SU-DHL-6 (cell line): Measurements from ENCODE around the gene CASQ2.

Source experiments
- H2AFZ ChIP-seq: fragments of 200-600 bp; sonication (generic); 2 replicates; pipeline ENCODE4 v1.6.1; 2014; ENCODE audit warnings: low read depth, mild to moderate bottlenecking, moderate library complexity, mixed read lengths, antibody characterized with exemption, low read length; ENCODE audit not compliant: severe bottlenecking
- H3F3A ChIP-seq: fragments of 200-600 bp; shearing (Covaris generic); 2 replicates; pipeline ENCODE4 v1.6.0; 2016; ENCODE audit warnings: antibody characterized with exemption, mild to moderate bottlenecking; ENCODE audit not compliant: insufficient read depth
- H3K27ac ChIP-seq: fragments of 200-600 bp; sonication (generic); 2 replicates; pipeline ENCODE4 v1.5.1; 2016; ENCODE audit warnings: low read depth, mild to moderate bottlenecking, low read length, moderate library complexity, mixed read lengths
- H3K27me3 ChIP-seq: fragments of 200-600 bp; sonication (generic), shearing (Covaris generic); 2 replicates; pipeline ENCODE4 v1.6.0; 2014; ENCODE audit warnings: mild to moderate bottlenecking, low read length
- H3K36me3 ChIP-seq: fragments of 200-600 bp; sonication (generic); 2 replicates; pipeline ENCODE4 v1.6.1; 2014; ENCODE audit warnings: mild to moderate bottlenecking, low read length, mixed read lengths
- H3K4me2 ChIP-seq: fragments of 300-600, 200-600 bp; shearing (Covaris generic), sonication (generic); 2 replicates; pipeline ENCODE4 v1.6.0; 2014; ENCODE audit warnings: low read length, low read depth, mild to moderate bottlenecking; ENCODE audit not compliant: poor library complexity, severe bottlenecking
- H3K4me3 ChIP-seq: fragments of 200-600 bp; sonication (generic); 2 replicates; pipeline ENCODE4 v1.5.1; 2014; ENCODE audit warnings: antibody characterized with exemption, low read length, mild to moderate bottlenecking, mixed read lengths; ENCODE audit not compliant: insufficient read depth, poor library complexity, severe bottlenecking
- H3K79me2 ChIP-seq: fragments of 200-600 bp; sonication (generic); 2 replicates; pipeline ENCODE4 v1.6.1; 2014; ENCODE audit warnings: mild to moderate bottlenecking, low read length, moderate library complexity; ENCODE audit not compliant: insufficient read depth
- H3K9ac ChIP-seq: fragments of 200-600 bp; sonication (generic); 2 replicates; pipeline ENCODE4 v1.7.0; 2014; ENCODE audit warnings: mild to moderate bottlenecking, low read length
- H3K9me2 ChIP-seq: fragments of 200-600 bp; sonication (generic); replicated peaks from 2 replicates; pipeline ENCODE4 v1.6.1; 2014; ENCODE audit warnings: low read length; ENCODE audit not compliant: insufficient read depth
- H3K9me3 ChIP-seq: fragments of 200-600 bp; sonication (generic); 2 replicates; pipeline ENCODE4 v1.6.1; 2014; ENCODE audit warnings: low read length, mixed read lengths; ENCODE audit not compliant: insufficient read depth
- H4K20me1 ChIP-seq: fragments of 200-600 bp; sonication (generic); 2 replicates; pipeline ENCODE4 v1.6.1; 2014; ENCODE audit warnings: low read depth, mild to moderate bottlenecking, antibody characterized with exemption, low read length, moderate library complexity, mixed read lengths
- EZH2phosphoT487 ChIP-seq: fragments of 200-600 bp; sonication (generic), shearing (Covaris generic); conservative IDR thresholded peaks from 2 replicates; pipeline ENCODE4 v1.6.1; 2018; ENCODE audit warnings: mild to moderate bottlenecking, antibody characterized with exemption, low read length, moderate library complexity, mixed read lengths
- TF ChIP-seq, protein P1 (sequence below): fragments of 200-600 bp; sonication (generic); IDR thresholded peaks from one replicate; pipeline ENCODE4 v1.5.1; 2017; ENCODE audit warnings: antibody characterized with exemption, mild to moderate bottlenecking, low read length, moderate library complexity; ENCODE audit not compliant: insufficient read depth, poor library complexity, severe bottlenecking

The CASQ2 gene

DNA sequence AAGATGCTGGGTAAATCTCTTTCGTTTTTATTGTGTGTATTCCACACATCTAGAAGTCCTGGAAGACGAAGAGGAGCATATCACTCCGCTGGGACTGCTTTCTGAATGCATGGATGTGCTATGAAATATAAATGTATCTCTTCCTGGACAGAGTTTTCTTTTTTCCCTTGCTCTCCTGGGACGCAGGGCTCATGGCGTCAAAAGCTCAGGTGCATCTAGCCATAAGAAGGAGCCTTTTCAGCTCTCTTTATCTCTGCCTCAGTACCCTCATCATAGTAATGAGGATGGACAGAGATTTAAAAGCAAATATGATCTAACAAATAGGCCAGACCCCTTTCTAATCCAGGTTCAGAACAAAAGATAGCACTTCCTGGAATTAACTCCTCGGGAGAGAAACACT lies 27.5 kb upstream of the CASQ2 start:
- Histone ChIP-seq H3K27ac (no peak overlapping the region), H3K79me2 (no peaks in the 10 kb centered on the region), H4K20me1 (no peaks in the 10 kb centered on the region), H3K4me3 (no peak overlapping the region), H3K9ac (no peak overlapping the region), H3K36me3 (no peaks in the 10 kb centered on the region), H3K27me3 (no peaks in the 10 kb centered on the region), H3K4me2 (no peak overlapping the region), H3F3A (no peaks in the 10 kb centered on the region), H3K9me2 (no peaks in the 10 kb centered on the region), H3K9me3 (no peaks in the 10 kb centered on the region), H2AFZ (no peak overlapping the region)
- TF ChIP-seq, protein P1, sequence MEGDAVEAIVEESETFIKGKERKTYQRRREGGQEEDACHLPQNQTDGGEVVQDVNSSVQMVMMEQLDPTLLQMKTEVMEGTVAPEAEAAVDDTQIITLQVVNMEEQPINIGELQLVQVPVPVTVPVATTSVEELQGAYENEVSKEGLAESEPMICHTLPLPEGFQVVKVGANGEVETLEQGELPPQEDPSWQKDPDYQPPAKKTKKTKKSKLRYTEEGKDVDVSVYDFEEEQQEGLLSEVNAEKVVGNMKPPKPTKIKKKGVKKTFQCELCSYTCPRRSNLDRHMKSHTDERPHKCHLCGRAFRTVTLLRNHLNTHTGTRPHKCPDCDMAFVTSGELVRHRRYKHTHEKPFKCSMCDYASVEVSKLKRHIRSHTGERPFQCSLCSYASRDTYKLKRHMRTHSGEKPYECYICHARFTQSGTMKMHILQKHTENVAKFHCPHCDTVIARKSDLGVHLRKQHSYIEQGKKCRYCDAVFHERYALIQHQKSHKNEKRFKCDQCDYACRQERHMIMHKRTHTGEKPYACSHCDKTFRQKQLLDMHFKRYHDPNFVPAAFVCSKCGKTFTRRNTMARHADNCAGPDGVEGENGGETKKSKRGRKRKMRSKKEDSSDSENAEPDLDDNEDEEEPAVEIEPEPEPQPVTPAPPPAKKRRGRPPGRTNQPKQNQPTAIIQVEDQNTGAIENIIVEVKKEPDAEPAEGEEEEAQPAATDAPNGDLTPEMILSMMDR: no peak
- TF ChIP-seq EZH2phosphoT487: no peak

DNA sequence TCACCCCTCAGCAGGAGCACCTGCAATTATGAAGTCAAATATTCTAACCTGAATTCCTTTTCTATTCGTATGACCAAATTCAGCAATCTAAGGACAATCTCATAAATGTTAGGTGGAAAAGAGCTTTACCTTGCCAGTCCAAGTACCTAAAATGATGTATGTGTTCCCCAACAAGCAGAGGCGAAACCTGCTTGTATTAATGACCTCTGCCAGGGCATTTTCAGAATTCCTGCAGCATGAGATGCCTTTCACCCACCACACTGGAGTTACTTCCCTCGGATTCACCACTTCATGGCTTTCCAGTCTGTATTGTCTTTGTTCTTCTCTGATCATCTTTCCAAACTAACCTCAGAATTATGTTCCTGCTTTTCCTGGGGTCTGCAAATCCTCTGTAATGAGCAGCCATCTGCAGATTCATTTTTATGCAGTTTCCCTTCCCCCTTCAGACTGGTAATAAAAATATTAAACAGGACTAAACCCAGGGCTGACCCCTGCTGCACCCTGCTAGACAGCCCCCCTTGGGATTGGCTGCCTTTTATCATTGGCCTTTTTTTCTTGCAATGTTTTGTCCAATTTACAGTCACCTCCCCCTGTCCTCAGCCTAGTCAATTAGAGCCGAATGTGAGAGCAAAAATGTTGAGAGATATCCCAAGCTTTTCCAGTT lies 26.6 kb upstream of the CASQ2 start:
- H3F3A ChIP-seq: no peaks in the 10 kb centered on the region
- H4K20me1 ChIP-seq: no peaks in the 10 kb centered on the region
- no peak overlapping the region for H3K9ac ChIP-seq
- no peaks in the 10 kb centered on the region for H3K9me2 ChIP-seq
- TF ChIP-seq, protein P1: no peak
- TF ChIP-seq EZH2phosphoT487: no peak
- H3K79me2 ChIP-seq: no peaks in the 10 kb centered on the region
- H3K27ac ChIP-seq: no peak overlapping the region
- no peaks in the 10 kb centered on the region for H3K9me3 ChIP-seq
- no peaks in the 10 kb centered on the region for H3K36me3 ChIP-seq
- H2AFZ ChIP-seq: no peak overlapping the region
- no peak overlapping the region for H3K4me2 ChIP-seq
- H3K27me3 ChIP-seq: no peaks in the 10 kb centered on the region
- no peak overlapping the region for H3K4me3 ChIP-seq

DNA sequence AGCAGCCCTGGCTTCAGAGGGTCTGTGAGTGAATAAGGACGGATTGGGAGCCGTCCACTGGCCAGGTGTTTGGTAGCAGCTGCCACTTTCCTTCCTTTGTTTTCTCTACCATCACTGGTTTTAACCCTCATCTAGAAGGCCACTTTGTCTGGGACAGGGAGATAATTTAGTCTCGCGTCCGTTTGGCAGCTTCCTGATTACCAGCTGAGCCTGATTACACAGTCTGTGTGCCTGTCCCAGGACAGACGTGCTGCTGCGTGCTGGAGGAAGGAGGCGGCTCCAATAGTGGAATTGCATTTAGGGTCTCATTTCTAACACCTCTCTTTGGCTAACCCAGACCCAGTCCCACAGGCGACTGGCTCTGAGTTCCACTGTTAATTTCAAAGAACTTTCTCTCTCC lies 24.6 kb upstream of the CASQ2 start:
- no peaks in the 10 kb centered on the region for H3K36me3 ChIP-seq
- no peaks in the 10 kb centered on the region for H3F3A ChIP-seq
- TF ChIP-seq EZH2phosphoT487: no peak
- TF ChIP-seq, protein P1: no peak
- H3K9me3 ChIP-seq: no peaks in the 10 kb centered on the region
- no peak overlapping the region for H2AFZ ChIP-seq
- H3K27ac ChIP-seq: no peak overlapping the region
- H3K4me3 ChIP-seq: no peak overlapping the region
- H3K9ac ChIP-seq: no peak overlapping the region
- no peaks in the 10 kb centered on the region for H4K20me1 ChIP-seq
- H3K27me3 ChIP-seq: no peaks in the 10 kb centered on the region
- H3K79me2 ChIP-seq: no peaks in the 10 kb centered on the region
- no peak overlapping the region for H3K4me2 ChIP-seq
- H3K9me2 ChIP-seq: no peaks in the 10 kb centered on the region
